Activated T-cell treated with anti-CD3 and anti-CD28 coated beads for 24 hours (primary cell): Measurements from ENCODE around the gene TMCO2.

Experiments
- DNase-seq: peaks from one replicate; pipeline ENCODE4 v3.0.0-alpha.2; 2020; ENCODE audit warnings: low read depth

Gene TMCO2

GRCh38 chr1:40257688-40258444, 10.1 kb downstream of the TMCO2 start, which contains the start of gene ZMPSTE24:
ZMPSTE24 (plus strand) TSS chr1:40258236; CDS start chr1:40258272, 36 bp downstream.
- peak; percentile 95 for DNase-seq

DNA sequence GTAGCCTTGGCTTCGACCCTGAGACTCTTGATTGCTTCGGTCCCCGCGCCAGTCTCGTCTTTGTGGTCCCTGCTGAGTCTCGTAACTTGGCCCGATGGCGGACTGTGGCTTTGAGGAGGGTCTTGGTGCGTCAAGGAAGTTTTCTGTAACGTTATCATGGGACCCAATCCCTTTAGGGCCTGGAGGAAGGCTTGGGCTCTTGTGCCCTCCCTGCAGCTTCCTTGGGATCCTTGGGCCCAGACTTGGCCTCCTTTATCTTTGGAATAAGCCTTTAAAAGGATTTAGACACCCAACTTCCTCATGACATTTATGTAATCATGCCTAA, 10.7 kb downstream of the TMCO2 start:
- no peak for DNase-seq

GRCh38 chr1:40264354-40264781, 16.6 kb downstream of the TMCO2 start:
- peak; percentile 10 for DNase-seq

- DNase-seq, result no peak
These were observed 17.6 kb downstream of the TMCO2 start for GRCh38 chr1:40265298-40265697.

GRCh38 chr1:40265919-40266318, 18.2 kb downstream of the TMCO2 start:
- no peak for DNase-seq

DNA sequence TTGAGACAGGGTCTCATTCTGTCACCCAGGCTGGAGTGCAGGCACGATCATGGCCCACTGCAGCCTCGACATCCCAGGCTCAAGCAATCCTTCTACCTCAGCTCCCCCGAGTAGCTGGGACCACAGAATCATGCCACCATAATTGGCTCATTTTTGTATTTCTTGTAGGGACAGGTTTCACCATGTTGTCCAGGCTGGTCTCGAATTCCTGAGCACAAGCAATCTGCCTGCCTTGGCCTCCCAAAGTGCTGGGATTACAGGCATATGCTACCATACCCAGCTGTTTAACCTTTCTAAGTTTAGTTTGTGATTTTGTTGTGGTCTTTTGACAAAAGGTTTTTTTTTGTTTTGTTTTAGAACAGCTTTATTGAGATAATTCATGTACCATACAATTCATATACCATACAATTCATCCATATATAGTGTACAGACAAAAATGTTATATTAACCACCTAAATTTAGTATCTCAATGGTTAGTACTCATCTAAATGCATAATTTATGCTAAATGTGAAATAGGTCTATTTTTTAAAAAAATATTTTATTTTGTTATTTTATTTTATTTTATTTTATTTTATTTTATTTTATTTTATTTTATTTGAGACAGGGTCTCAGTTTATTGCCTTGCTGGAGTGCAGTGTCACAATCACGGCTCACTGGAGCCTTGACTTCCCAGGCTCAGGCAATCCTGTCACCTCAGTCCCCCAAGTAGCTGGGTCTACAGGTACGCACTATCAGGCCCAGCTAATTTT, 19.2 kb downstream of the TMCO2 start:
- DNase-seq, result no peak

GRCh38 chr1:40267767-40268187, 20.0 kb downstream of the TMCO2 start:
- no peak for DNase-seq

- DNase-seq, result no peak
These were observed 20.5 kb downstream of the TMCO2 start for GRCh38 chr1:40268211-40268610.

DNA sequence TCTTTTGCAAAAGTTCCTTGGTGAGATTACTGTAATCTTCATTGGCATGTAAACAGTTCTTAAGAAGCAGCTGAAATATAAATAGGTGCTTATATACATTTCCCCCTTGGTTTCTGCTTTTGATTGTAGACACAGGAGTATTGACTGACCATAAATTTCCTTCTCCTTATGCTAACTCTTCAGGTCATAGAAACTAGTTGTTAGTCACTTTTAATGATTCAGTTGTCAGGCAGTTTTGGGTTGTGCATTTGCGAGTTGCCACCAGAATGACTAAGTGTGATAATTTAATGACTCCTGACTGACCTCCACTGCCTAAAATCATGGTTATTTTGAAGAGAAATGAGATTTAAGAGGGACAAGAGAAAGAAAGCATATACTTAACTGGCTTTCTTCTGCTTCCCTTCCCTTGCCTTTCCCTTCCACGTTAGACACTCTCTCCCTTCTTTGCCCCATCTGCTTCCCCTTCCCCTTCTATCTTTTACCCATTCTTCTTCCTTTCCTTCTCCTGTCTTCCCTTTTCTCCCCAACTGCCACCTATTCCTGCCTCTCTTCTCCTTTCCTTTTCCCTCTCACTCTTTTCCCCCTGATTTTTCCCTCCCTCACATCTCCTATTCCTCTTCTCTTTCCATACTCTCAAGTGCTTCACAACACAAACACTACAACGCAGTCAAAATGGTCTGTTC, 22.6 kb downstream of the TMCO2 start:
- DNase-seq, result no peak

DNA sequence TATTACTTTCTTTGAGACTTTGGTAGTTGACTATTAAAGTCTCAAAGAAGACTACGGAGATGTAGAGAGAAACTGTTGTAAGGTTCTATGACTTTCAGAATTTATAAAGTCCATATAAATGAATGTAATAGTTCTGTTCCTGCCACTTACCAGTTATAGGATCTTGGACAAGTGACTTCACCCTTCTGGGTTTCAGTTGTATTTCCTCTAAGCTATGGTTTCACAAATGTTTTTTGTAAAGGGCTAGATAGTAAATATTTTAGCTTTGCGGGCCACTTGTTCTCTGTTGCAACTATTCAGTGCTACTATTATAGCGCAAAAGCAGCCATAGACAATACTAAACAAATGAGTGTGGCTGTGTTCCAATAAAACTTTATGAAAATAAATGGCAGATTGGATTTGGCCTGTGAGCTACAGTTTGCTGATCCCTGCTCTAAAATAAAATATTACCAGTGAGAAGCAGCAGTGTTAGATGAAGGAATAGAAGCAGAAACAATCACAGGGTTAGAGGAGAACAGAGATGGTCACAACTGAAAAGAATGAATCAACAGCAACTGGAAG, 25.0 kb downstream of the TMCO2 start:
- DNase-seq, result no peak

DNA sequence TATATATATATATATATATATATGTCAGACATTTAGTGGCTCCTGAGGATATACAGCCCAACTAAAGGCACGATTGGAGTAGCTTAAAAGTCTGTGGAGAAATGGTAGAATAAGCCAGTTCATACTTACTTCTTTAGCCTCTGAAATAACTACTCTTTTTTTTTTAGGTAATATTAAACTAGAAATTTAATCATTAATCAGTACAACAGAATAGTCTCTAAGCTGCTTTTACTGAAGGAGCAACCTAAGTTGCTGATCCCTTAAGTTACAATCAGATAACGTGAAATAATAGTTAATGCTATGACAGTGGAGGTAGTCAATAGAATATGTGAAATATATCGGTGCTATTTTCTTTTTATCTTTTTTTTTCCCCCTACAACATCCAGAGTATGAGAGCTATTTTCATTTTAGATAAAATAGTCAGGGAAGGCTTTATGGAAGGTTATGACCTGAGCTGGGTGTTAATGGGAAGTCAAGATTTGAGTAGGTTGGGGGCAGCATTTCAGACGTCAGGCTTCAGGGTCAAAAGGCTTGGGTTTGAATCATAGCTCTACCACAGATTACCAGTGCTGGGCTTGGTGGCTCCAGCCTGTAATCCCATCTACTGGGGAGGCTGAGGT, 25.9 kb downstream of the TMCO2 start:
- DNase-seq, result no peak

- DNase-seq, result no peak
These were observed 26.6 kb downstream of the TMCO2 start for GRCh38 chr1:40274331-40274730.

GRCh38 chr1:40276122-40276521, 28.4 kb downstream of the TMCO2 start:
- no peak for DNase-seq

DNA sequence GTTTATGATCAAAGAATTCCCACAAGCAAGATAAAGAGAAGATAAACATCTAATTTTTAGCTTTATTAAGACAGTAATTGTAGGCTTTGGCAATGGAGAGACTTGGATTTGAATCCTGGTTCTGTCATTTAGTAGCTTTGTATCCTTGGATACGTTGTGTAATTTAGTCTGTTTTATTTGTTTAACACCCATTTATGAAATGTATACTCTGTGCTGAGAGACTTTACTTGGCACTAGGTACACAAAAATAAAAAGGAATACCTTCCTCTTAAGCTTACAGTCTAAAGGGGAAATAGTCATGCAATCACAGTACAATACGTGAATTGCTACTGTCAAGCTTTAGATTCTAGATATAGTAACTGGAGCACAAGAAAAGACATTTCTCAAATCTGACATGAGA, 34.1 kb downstream of the TMCO2 start:
- no peak for DNase-seq

DNA sequence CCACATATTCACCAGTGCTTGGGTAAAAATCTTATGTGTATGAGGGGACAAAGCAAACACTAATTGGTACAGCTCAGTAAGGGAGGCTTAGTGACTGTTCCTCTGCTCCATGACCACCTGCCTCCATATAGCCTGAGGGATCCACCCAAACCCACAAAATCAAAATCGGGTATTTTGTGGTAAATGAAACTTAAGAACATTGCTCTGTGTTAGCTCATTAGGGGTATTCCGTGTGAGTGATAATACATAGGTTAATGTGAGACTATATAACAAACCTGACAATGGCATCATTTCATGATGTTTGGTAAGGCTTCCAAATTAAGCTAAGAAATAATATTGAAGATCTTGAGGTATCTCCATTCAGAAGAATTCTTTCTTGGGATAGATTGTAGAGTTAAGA, 43.6 kb downstream of the TMCO2 start:
- DNase-seq, result no peak

- no peak for DNase-seq
These were observed 51.9 kb downstream of the TMCO2 start for GRCh38 chr1:40299366-40300248.

GRCh38 chr1:40300249-40300567, 52.5 kb downstream of the TMCO2 start:
- no peak for DNase-seq

DNA sequence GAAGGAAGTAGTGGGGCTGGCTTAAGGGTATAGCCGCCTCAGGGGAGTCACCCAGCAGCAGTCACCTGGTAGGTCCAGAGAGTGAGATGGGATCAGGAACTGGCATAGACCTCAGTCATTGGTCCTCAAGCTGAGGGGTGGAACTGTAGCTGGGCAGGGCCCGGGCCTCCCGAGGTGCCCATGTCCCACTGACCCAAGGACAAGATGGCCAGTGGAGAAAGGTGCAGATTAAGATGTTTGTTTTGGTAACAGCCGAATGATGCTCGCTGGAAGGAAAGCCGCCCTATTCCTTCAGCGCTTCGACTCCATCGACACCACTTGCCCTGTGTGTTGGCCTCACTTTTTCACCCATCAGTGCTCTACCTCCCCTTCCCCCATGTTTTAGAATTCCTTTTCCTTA, 52.9 kb downstream of the TMCO2 start:
- no peak for DNase-seq

- no peak for DNase-seq
These were observed 53.3 kb downstream of the TMCO2 start for GRCh38 chr1:40301066-40301465.
